ENCODE data around the gene RTL1. TPM values are rescaled to one million over a fixed set of nuclear protein-coding genes. Genes with fewer than 3 reads are reported as not detected.

The RTL1 gene
- total RNA-seq, 1 donor = not detected

- DNase-seq (ENCODE audit: low read depth in 2 of 3, low spot score in 2 of 3) = no peak
Observed at GRCh38 chr14:100867631-100868315, 35.7 kb downstream of the RTL1 start.

- DNase-seq (ENCODE audit: low read depth in 2 of 3, low spot score in 2 of 3) = no peak
Observed at GRCh38 chr14:100866666-100867630, 36.6 kb downstream of the RTL1 start.

GRCh38 chr14:100865682-100866591 is 37.6 kb downstream of the RTL1 start:
- DNase-seq (ENCODE audit: low read depth in 2 of 3, low spot score in 2 of 3) = no peak

GRCh38 chr14:100864960-100865681 is 38.4 kb downstream of the RTL1 start:
- no peak for DNase-seq (ENCODE audit: low read depth in 2 of 3, low spot score in 2 of 3)

GRCh38 chr14:100864206-100864605 is 39.3 kb downstream of the RTL1 start:
- no peak for DNase-seq (ENCODE audit: low read depth in 2 of 3, low spot score in 2 of 3)

GRCh38 chr14:100862793-100863192 is 40.7 kb downstream of the RTL1 start:
- DNase-seq (ENCODE audit: low read depth in 2 of 3, low spot score in 2 of 3) = no peak

- DNase-seq (ENCODE audit: low read depth in 2 of 3, low spot score in 2 of 3) = no peak
Observed at GRCh38 chr14:100862277-100862676, 41.2 kb downstream of the RTL1 start.

GRCh38 chr14:100861937-100862247 is 41.6 kb downstream of the RTL1 start:
- DNase-seq (ENCODE audit: low read depth in 2 of 3, low spot score in 2 of 3) = no peak

GRCh38 chr14:100861188-100861936 is 42.2 kb downstream of the RTL1 start:
- DNase-seq (ENCODE audit: low read depth in 2 of 3, low spot score in 2 of 3) = no peak

GRCh38 chr14:100860556-100861187 is 42.9 kb downstream of the RTL1 start:
- DNase-seq (ENCODE audit: low read depth in 2 of 3, low spot score in 2 of 3) = no peak

- DNase-seq (ENCODE audit: low read depth in 2 of 3, low spot score in 2 of 3) = no peak
Observed at GRCh38 chr14:100859781-100860180, 43.7 kb downstream of the RTL1 start.

- no peak for DNase-seq (ENCODE audit: low read depth in 2 of 3, low spot score in 2 of 3)
Observed at GRCh38 chr14:100858838-100859220, 44.7 kb downstream of the RTL1 start.

- DNase-seq (ENCODE audit: low read depth in 2 of 3, low spot score in 2 of 3) = no peak
Observed at GRCh38 chr14:100857923-100858837, 45.3 kb downstream of the RTL1 start.

- DNase-seq (ENCODE audit: low read depth in 2 of 3, low spot score in 2 of 3) = no peak
Observed at GRCh38 chr14:100857233-100857922, 46.1 kb downstream of the RTL1 start.

GRCh38 chr14:100856056-100856950 is 47.2 kb downstream of the RTL1 start:
- no peak for DNase-seq (ENCODE audit: low read depth in 2 of 3, low spot score in 2 of 3)

GRCh38 chr14:100855256-100855930 is 48.1 kb downstream of the RTL1 start:
- no peak for DNase-seq (ENCODE audit: low read depth in 2 of 3, low spot score in 2 of 3)

Measured in hematopoietic multipotent progenitor cell (in vitro differentiated cells).